ENCODE measurements around the gene IL16.

DNA sequence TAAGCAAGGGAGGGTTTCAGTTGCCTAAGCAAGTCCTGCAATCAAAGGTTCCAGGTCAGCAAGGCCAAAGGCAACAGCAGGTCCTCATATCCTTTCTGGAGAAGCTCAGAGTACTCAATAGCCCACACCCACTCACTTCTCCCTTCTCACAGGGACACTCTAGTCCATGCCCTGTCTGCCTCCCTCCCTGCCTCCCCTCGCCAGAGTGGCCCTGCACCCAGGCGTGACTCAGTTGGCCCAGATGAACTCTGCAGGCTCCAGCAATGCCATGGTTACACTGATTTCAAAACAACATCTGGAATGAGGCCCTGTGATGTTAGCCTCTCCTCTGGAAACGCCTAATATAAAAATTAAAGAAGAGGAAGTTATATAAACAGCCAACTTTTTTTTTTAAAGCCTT, 32.9 kb downstream of the IL16 start:
- TF ChIP-seq EZH2 (optimal IDR thresholded peaks at IDR 0.05; ENCODE audit: low read depth, low read length) (no peak), CTCF (IDR thresholded peaks at IDR 0.05; ENCODE audit: low read length) (no peak), EZH2phosphoT487 (IDR thresholded peaks at IDR 0.05; ENCODE audit: low read length) (no peak)
